Ovary (tissue), 9 donors: ENCODE results near the gene NATD1. TPM values are rescaled to one million over a fixed set of nuclear protein-coding genes. Genes with fewer than 3 reads are reported as not detected.

Source experiments
- DNase-seq, 5 donors: peaks; one replicate each; pipeline ENCODE4 v3.0.0-alpha.2; 2019 to 2020
- H3K27ac ChIP-seq, 2 donors: fragments of 200-600 bp; one replicate each; pipeline versions ENCODE4 v1.5.1 to v1.8.0; 2019 to 2022
- H3K27me3 ChIP-seq: fragments of 200-600 bp; one replicate; pipeline ENCODE4 v1.8.0; 2022
- H3K36me3 ChIP-seq: fragments of 200-600 bp; sonication (generic); one replicate; pipeline ENCODE4 v1.5.1; 2019
- H3K4me1 ChIP-seq: one replicate; pipeline ENCODE4 v1.8.1; 2013; ENCODE audit warnings: mild to moderate bottlenecking, moderate library complexity; ENCODE audit not compliant: insufficient read depth
- H3K4me3 ChIP-seq: fragments of 200-600 bp; sonication (generic); one replicate; pipeline ENCODE4 v1.5.1; 2017
- H3K9me3 ChIP-seq, 2 donors: fragments of 200-600 bp in 1 of 2; sonication (generic) in 1 of 2; one replicate each; pipeline versions ENCODE4 v1.5.1 to v1.8.1; 2013 to 2019; ENCODE audit warnings: mild to moderate bottlenecking in 1 of 2, moderate library complexity in 1 of 2
- CTCF ChIP-seq, 3 donors: fragments of 450-650 bp in 2 of 3; fragments of 200-600 bp in 1 of 3; IDR thresholded peaks; one replicate each; pipeline versions ENCODE4 v1.5.1 to v1.8.0; 2016 to 2022; ENCODE audit warnings: antibody characterized with exemption in 3 of 3, mild to moderate bottlenecking in 1 of 3
- EP300 ChIP-seq: sonication (generic); formaldehyde crosslinking; IDR thresholded peaks from one replicate; pipeline ENCODE4 v1.6.1; 2017; ENCODE audit warnings: antibody characterized with exemption
- POLR2A ChIP-seq: fragments of 450-650 bp; IDR thresholded peaks from one replicate; pipeline ENCODE4 v1.6.1; 2017; ENCODE audit warnings: antibody characterized with exemption, mild to moderate bottlenecking, moderate library complexity
- WGBS, 3 donors: extraction: QIAGEN DNeasy Blood & Tissue Kit in 1 of 3; methylation state at CpG; one replicate each; pipeline versions ENCODE4 v1.1.5 to v1.1.7; 2013 to 2017; 5-methylcytosine and 5-hydroxymethylcytosine counted together
- intact Hi-C, 4 donors: fragments of 100-400 bp; cut with DNase I; formaldehyde crosslinking; loops; one replicate each; pipeline versions ENCODE4 v1.11.0 to v1.15.1; 2022 to 2023
- polyA plus RNA-seq, 2 donors: library from polyadenylated mRNA; stranded (reverse); fragments of 200-250 nt in 1 of 2; fragments of 350-450 nt in 1 of 2; fragmentation: Illumina TruSeq in 1 of 2; extraction: RNeasy Lipid Tissue Mini Kit (QIAGEN cat#74804) in 1 of 2; gene quantifications; one replicate each; pipeline ENCODE4 v1.2.3, GENCODE V29; 2013 to 2014
- total RNA-seq, 7 donors: library from RNA; depleted of rRNA in 2 of 7; stranded (reverse); fragments of >200 nt in 2 of 7; fragmentation: NEBNext Ultra II Directional in 3 of 7; extraction: Animal tissue kit (Norgen Biotek cat#: 25700) in 3 of 7; gene quantifications; one replicate each; pipeline versions ENCODE4 v1.1.0 to v1.2.4, GENCODE V29; 2016 to 2023
- donor health status: DM: no; HTN: no; CAD: no; lungs with moderate emphysema.
- donor health status: DM: no; HTN: no; CAD: no.
- donor health status: Bipolar disorder and iron deficiency.
- donor health status: DM: yes; HTN: yes; CAD: no.
- donor health status: DM: no; HTN: no; CAD: no.
- donor health status: DM: yes; HTN: yes; CAD: no.

The NATD1 gene
- total and polyA plus RNA-seq, 9 donors, result 2.8 to 9.0 (median 5.3) TPM

DNA sequence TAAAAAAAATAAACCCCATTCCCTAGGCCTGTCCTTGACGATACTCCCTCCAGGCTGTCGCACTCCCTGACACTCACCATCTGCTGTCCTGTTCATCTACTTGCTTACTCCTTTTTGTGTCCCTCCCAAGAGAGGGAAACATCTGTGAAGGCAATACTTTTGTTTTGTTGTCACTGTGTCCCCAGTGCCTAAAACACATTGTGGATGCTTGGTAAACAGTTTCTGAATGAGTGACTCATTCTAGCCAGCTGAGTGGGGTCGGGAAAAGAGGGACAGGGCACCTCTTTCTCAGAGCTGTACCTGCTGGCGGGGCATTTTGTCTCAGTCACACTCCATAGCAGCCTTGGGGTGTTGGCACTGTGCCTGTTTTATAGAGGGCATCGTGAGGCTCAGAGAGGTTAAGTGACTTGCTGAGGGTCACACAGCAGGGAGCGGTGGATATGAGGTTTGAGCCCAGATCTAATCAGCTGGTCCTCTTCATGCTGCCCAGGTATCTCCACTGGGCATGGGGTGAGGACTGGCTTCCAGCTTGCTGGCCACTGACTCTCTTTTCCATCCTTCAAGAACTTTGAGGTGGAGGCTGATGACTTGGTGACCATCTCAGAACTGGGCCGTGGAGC is 46.9 kb upstream of the NATD1 start:
- no peak for DNase-seq
- H3K4me3 ChIP-seq, result no peak overlapping the region
- WGBS, 3 donors, result 54 to 62% (median 57%) methylated on average over 7 of the region's 7 CpGs
- TF ChIP-seq CTCF (IDR thresholded peaks at IDR 0.05) (no peak), POLR2A (no peak), EP300 (no peak)
- H3K4me1 ChIP-seq, result no peaks in the 10 kb centered on the region
- H3K9me3 ChIP-seq, result no peaks in the 10 kb centered on the region
- no peaks in the 10 kb centered on the region for H3K27me3 ChIP-seq
- no peak overlapping the region for H3K27ac ChIP-seq
- intact Hi-C loops, result loop anchor here in 1 of 4 donors (10.0 kb wide), 1 partner anchor 1415 kb away; no protein-coding TSS in a partner anchor
- H3K36me3 ChIP-seq, result no peaks in the 10 kb centered on the region

- 48 to 59% (median 59%) methylated on average over 13 of the region's 13 CpGs for WGBS, 3 donors
- Histone ChIP-seq H3K4me3 (no peak overlapping the region), H3K4me1 (no peaks in the 10 kb centered on the region), H3K27ac (no peak overlapping the region), H3K36me3 (no peaks in the 10 kb centered on the region), H3K27me3 (no peaks in the 10 kb centered on the region), H3K9me3 (no peaks in the 10 kb centered on the region)
- intact Hi-C loops, result loop anchor here in 1 of 4 donors (10.0 kb wide), 1 partner anchor 1416 kb away; no protein-coding TSS in a partner anchor
- peak in 1 of 5 donors; percentile 17 for DNase-seq
- no peak for TF ChIP-seq EP300
- no peak for TF ChIP-seq CTCF (IDR thresholded peaks at IDR 0.05)
- no peak for TF ChIP-seq POLR2A
These were observed 45.8 kb upstream of the NATD1 start for GRCh38 chr17:21298983-21299519.

GRCh38 chr17:21298056-21298982 is 45.1 kb upstream of the NATD1 start:
- no peaks in the 10 kb centered on the region for H3K4me1 ChIP-seq
- no peaks in the 10 kb centered on the region for H3K9me3 ChIP-seq
- no peak for TF ChIP-seq CTCF (IDR thresholded peaks at IDR 0.05)
- H3K27me3 ChIP-seq, result no peaks in the 10 kb centered on the region
- DNase-seq, result peak in 1 of 5 donors; percentile 21
- intact Hi-C loops, result loop anchor here in 1 of 4 donors (10.0 kb wide), 1 partner anchor 1416 kb away; no protein-coding TSS in a partner anchor
- no peaks in the 10 kb centered on the region for H3K36me3 ChIP-seq
- H3K27ac ChIP-seq, result no peak overlapping the region
- no peak overlapping the region for H3K4me3 ChIP-seq
- WGBS, 3 donors, result 76 to 78% (median 77%) methylated on average over 22 of the region's 22 CpGs

DNA sequence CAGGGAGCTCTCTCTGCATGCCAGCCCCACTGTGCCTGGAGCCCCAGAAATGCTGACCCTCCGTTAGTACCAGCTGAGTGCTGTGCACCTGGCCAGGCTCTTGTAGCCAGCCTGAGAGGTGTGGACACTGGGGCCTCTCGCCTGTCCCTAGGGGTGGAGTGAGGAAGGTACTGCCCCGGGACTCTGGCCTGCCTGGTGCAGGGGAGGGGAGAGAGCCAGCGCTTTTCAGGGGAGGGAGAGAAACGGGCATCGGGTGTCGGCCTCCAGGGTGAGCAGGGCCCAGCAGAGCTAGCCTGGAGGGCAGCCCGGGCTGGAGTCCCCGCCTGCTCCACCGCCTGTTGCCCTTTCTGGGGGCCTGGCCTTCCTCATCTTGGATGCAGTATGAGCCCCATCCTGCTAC is 44.4 kb upstream of the NATD1 start:
- 59 to 71% (median 64%) methylated on average over 10 of the region's 10 CpGs for WGBS, 3 donors
- intact Hi-C loops, result loop anchor here in 1 of 4 donors (10.0 kb wide), 1 partner anchor 1417 kb away; no protein-coding TSS in a partner anchor
- no peak overlapping the region for H3K4me3 ChIP-seq
- no peaks in the 10 kb centered on the region for H3K36me3 ChIP-seq
- TF ChIP-seq POLR2A (no peak), CTCF (IDR thresholded peaks at IDR 0.05) (no peak), EP300 (no peak)
- H3K4me1 ChIP-seq, result no peaks in the 10 kb centered on the region
- H3K27me3 ChIP-seq, result no peaks in the 10 kb centered on the region
- no peak overlapping the region for H3K27ac ChIP-seq
- DNase-seq, result no peak
- H3K9me3 ChIP-seq, result no peaks in the 10 kb centered on the region
